ENCODE results near the gene SLC39A7.

Gene SLC39A7

DNA sequence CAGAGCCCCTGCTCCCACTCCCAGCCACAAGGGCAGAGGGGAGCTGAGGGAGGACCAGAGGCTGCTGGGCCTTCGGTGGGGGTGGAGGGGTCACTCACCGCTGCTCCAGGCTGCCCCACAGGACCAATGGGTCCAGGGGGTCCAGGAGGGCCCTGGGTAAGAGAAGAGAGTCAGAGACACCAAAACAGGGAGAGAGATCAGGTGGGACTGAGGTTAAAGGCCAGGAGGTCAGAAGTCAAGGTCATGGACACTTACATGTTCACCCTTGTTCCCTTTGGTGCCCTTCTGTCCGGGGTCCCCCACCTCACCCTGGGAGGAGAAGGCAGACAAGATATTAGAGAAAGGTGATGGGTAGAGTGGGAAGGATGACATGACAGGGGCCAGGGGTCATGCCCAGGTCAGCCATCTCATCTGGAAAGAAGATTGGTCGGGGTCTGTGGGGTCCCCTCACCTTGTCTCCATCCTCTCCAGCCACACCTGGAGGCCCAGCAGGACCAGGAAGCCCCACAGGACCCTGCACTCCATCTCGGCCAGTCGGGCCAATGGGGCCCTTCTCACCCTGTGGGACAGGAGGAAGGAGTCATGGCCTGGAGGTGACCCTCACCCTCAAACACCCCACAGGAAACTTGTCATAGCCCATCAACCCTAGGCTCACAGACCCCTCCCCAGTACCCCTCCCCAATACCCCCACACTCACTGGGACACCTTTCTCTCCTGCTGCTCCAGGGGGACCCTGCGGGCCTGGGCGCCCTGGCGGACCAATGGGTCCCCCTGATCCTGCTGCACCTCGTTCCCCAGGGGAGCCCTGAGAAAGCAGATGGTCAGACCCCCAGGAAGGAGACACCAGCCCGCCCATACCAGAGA is 29.4 kb upstream of the SLC39A7 start:
- no peak for DNase-seq

DNA sequence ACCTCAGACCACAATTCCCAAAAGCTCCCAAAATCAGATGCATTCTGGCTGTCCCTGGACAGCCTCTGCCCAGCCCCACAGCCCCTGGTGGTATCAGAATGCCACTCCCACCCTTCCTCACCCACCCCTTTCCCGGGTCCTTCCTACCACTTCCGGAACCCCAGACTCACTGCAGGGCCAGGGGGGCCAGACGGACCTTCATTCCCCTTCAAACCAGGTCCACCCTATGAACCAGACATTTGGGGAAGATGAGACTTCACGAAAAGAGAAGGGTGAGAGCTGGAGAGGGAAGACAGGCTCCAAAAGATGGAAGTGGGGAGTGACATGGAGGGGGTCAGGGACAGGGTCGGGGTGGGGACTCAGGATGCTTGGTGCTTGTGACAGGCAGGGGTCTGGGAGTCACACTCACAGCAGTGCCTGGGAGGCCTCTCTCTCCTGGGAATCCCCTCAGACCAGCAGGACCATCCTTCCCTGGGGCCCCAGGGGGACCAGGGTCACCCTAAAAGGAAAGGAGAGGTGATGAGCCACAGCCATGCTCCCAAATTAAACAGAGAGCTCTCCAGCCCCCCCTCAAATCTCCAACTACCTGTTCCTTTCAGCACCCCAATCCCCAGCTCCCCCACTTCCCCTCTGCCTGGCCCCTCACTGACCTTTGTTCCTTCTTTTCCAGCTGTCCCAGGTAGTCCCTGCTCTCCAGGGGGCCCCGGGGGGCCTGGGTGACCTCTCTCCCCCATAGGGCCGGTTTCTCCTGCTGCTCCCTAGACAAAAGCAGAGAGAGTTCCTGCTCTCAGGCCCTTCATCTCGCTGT is 28.6 kb upstream of the SLC39A7 start:
- DNase-seq: no peak

DNA sequence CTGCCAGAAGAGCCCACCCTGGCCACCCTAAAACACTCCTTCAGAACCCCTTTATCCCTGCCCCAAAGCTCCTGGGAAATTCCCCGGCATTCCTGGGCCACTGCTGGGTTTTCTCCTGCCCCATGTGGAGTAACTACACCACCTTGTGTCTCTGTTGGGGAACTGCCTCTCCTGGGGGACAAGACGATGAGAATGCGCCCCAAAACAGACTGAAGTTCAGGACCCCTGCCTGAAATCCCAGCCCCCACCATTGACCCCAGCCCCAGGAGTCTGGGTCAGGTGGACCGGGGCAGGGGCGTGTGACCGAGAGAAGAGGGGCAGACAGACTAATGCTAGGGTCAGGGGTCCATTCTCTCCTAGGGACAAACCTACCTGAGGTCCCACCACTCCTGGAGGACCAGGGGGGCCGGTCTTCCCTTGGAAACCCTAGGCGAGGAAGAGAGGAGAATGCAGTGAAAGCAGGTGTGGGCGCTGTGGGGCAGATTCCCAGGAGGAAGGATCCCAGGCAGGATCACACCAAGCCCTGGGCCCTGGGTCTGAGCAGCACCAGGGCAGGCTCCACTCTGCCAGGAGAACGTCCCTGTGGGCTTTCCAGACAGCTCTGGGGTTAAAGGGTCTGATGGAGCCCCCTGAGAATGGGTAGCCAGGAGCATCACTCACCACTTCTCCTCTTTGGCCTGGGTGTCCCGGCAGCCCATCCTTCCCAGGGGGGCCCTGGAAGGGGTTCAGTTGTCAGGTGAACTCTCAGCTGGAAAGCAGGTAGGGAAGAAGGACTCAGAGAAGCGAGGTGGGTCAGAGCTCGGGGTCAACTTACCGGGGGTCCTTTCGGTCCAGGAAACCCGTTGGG is 27.8 kb upstream of the SLC39A7 start:
- peak; percentile 51 for DNase-seq

DNA sequence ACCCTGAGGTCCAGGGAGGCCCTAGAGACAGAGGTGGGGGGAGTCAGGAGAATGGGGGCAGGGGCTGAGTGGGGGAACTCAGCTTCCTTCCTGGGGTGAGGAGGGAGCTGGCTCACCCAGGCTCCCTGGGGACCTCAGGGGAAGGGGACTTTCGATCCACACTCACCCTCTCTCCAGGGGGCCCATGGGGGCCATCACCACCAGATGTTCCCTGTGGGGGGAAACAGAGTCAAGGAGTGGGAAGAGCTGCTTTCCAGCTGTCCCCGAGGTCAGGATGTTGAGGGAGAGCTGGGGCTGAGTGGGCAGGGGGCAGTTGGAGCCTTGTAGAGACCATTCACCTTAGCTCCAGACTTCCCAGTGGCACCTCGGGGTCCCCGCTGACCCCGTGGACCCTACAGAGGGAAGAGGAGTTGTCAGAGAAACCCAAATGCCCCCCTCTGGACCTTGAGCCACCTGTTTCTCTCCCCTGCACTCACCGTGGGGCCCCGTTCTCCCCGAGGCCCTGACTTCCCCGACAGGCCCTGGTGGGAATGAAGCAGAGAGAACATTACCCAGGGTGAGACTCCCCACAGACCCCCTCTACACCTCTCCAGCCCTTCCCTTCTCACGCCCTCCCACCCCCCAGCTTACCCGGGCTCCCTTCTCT is 27.0 kb upstream of the SLC39A7 start:
- DNase-seq: no peak

GRCh38 chr6:33174784-33175183 is 25.9 kb upstream of the SLC39A7 start:
- no peak for DNase-seq

DNA sequence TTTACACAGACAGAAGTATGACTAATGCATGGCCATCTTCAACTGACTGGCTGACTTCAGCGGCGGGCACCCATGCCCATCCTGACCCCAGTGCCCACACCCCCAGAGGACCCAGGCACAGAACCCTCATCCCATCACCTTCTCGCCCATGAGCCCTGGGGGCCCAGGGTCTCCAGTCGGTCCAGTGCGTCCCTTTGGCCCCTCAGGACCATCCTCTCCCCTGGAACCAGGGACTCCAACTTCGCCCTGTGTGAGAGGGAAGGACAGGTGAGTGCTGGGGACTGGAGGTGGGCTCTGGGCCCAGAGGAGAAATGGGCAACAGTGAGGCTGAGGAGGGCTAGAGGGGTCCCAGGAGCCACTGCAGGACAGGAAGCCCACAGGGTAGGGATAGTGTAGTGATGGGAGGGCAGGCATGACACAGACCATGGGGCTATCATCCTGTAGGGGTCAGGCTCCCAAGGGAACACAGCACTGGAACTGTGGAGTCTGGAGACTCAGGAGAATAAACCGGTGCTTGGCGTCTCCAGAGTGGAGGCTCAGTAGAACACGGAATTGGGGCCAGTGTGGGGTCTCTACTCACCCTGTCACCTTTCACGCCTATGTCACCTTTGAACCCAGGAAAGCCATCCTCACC is 25.1 kb upstream of the SLC39A7 start:
- peak; percentile 28 for DNase-seq

DNA sequence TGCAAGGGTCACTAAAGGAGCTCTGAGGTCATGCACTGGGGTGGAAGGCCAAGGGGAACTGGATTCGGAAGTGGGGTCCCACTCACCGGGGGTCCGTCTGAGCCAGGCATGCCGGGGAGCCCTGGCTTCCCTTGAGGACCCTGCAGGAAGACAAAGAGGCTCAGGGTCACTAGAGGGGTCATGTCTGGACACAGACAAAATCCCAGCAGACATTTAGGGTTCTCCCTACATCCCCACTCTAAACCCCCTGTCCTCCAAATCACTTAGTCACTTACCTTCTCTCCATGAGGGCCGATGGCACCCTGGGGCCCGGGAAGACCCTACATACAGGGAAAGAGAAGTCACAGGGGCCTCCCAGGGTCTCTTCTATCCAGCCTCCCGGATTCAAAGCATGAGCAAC is 23.8 kb upstream of the SLC39A7 start:
- no peak for DNase-seq

DNA sequence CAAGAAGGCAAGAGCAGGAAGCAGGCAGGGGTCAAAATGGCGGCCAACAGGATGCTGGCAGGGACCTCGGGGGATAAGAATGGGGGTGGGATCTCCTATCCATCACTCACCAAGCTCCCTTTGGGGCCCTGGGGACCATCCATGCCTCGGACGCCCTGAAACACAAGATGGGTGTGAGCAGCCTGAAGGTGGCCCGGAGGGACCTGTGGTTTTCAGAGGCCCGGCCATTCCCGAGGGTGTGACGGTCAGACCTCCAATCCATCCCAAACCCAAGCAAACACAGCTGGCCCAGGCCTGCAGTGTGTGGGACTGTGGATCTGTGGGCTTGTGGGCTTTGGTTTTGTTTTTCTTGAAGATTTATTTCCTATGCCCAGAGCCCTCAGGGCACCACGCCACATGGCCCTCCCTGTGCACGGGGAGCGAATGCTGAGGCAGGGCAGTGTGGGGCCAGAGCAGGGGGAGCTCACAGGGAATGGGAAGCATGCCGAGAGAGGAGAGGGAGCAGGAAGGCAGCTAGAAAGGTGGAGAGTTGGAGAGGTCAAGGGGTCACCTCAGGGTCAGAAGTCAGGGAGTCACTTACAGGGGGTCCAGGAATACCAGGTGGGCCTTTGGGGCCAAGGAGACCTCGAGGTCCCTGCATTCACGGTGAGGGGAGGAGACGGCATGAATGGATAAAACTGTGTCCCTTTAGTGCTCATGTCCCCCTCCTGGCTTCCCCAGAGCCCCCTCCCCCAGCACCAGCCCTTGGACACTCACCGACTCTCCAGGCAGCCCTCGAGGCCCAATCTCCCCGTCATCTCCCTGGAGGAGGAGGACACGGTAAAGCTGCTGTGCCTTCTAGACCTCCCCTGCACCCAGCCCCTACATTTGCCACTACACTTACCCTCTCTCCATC is 22.9 kb upstream of the SLC39A7 start:
- no peak for DNase-seq

- no peak for DNase-seq
Measured at GRCh38 chr6:33178755-33179475, 21.8 kb upstream of the SLC39A7 start.

DNA sequence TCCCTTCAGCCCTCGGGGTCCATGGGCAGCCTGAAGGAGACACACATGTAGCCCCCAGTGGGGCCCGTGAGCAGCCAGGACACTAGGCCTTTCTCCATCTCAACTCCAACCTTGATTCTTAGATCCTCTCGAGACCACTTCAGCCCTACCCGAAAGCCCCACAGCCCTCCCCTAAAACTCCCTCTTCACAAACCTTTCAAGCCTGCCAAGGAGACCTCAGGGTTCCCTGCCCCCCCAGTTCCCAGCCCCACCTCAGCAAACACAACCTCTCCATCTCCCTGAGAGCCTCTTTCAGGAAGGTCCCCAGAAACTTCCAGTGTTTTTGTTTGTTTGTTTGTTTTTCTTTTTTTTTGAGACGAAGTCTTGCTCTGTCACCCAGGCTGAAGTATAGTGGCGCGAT is 19.5 kb upstream of the SLC39A7 start:
- DNase-seq: no peak

GRCh38 chr6:33183071-33183683 is 17.5 kb upstream of the SLC39A7 start:
- DNase-seq: no peak

DNA sequence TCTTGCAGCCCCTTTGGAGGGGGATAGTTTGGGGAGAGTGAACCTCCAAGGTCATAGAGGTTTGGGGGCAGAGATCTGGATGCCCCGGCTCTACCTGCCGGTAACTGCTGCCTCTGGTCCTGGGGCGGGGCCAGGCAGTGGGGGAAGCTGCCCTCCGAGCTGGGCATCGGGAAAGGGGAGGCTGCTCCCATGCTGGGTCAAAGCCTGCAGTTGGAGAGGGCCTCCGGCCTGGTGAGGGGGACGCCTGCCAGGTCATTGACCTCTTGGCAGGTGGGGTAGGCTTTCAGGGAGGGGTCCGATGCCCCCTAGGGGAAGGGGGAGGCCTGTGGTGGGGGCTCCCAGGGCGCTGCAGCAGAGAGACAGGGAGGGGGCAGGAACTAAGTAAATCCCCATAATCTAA is 15.5 kb upstream of the SLC39A7 start:
- DNase-seq: no peak

DNA sequence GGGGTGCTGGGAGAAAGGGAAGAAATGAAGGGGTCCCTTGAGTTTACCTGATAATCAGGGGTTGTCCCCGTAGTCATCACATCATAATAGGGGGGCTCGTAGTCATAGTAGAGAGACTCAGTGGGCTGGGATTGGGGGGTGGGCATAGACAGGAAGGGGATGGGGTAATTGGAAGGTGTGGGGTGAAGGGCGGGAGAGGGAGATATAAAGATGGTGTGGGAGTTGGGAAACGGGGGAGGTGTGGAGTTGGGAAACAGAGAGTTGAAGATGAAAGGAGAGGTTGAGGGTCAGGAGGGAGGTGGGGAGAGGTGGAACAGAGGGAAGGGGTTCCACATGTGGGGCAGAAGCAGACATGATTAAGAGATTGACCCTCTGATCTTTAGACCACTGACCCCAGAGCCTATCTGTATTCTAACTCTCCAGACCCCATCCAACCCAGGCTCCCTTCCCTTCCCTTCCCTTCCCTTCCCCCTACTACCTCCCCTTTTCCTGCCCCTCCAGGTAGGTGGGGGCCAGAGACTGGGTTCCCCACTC is 14.9 kb upstream of the SLC39A7 start:
- no peak for DNase-seq

- no peak for DNase-seq
Measured at GRCh38 chr6:33187809-33188208, 12.9 kb upstream of the SLC39A7 start.

DNA sequence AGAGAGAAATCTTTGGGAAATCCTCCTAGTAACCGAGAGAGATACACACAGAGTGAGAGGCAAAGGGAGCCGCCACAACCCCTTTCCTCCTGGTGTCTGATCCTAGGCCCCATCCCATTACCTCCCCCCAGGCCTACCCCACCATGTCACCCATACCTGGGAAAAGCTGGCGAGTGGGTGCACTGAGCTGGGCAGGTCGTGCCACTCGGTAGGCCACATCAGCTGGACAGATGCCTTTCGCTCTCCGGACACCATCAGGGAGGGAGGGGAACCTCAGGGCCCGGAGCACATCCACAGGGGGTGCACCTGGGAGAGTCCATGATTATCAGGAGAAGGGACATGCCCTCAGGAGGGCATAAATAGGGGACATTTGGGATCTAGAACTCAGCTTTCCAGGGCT is 11.5 kb upstream of the SLC39A7 start:
- no peak for DNase-seq

GRCh38 chr6:33189625-33190448 is 10.8 kb upstream of the SLC39A7 start:
- no peak for DNase-seq

DNA sequence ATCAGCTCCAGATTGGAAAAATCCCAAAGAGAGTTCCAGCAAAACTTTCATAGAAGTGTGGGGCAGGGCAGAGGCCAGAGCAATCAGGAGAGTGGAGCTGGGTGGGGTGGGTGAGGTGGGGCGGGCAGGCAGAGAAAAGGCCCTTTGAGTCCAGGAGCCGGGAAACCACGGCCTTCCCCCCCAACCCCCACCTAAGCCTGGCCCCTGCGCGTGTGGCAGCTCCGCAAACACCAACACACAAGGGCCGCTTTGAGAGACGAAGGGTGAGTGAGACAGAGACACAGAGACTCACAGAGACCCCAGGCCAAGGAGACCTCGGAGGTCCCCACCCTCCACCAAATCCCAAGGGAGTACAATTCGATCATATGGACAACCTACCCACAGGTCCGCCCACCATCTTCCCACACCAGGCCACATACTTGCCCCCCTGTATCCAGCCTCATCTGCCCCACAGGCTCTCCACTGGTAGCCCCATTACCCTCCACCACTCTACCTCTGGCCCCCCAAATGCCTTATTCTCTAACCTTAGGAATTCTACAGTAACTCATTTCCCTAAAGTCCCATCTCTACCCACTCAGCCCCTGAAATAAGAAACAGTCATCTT is 10.1 kb upstream of the SLC39A7 start:
- no peak for DNase-seq

- peak; percentile 10 for DNase-seq
Measured at GRCh38 chr6:33191383-33192104, 9.1 kb upstream of the SLC39A7 start.
